NB4 (cell line): Measurements from ENCODE around the gene STK39.

Experiments used
- DNase-seq: peaks from one replicate; pipeline ENCODE4 v3.0.0; 2010; ENCODE audit warnings: low read depth
- H3K4me3 ChIP-seq: one replicate; pipeline ENCODE4 v1.5.1; 2011; ENCODE audit warnings: mild to moderate bottlenecking, low read depth, low read length, moderate library complexity
- MYC ChIP-seq: IDR thresholded peaks from 2 replicates; pipeline ENCODE4 v1.6.1; 2011; ENCODE audit warnings: low read depth, low read length
- POLR2A ChIP-seq: IDR thresholded peaks from 2 replicates; pipeline ENCODE4 v1.6.1; 2011; ENCODE audit warnings: mild to moderate bottlenecking; ENCODE audit not compliant: insufficient read length; ENCODE audit errors: extremely low read depth
- TF ChIP-seq, protein P1 (sequence below): IDR thresholded peaks from 2 replicates; pipeline ENCODE4 v1.6.1; 2011; ENCODE audit warnings: low read depth, low read length
- TF ChIP-seq, protein P2 (sequence below): IDR thresholded peaks from one replicate; pipeline ENCODE4 v1.5.1; 2012; ENCODE audit warnings: low read depth, low read length

Gene STK39

DNA sequence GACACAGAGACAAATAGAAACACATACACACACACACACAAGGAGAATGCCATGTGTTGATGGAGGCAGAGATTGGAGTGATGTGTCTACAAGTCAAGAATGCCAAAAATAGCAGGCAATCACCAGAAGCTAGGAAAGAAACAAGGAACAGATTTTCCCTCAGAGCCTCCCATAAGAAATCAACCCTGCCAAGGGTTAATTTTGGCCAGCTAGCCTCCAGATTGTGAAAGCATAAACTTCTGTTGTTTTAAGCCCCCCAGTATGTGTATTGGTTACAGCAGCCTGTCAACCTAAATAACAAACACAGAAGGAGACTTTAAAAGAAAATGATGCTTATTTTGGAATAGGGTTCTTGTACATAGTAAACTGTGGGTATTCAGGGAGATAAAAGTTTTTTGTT, 5.6 kb upstream of the STK39 start:
- DNase-seq, result no peak
- H3K4me3 ChIP-seq, result no peak overlapping the region
- TF ChIP-seq, protein P1, sequence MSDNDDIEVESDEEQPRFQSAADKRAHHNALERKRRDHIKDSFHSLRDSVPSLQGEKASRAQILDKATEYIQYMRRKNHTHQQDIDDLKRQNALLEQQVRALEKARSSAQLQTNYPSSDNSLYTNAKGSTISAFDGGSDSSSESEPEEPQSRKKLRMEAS, result no peak
- no peak for TF ChIP-seq MYC
- TF ChIP-seq, protein P2, sequence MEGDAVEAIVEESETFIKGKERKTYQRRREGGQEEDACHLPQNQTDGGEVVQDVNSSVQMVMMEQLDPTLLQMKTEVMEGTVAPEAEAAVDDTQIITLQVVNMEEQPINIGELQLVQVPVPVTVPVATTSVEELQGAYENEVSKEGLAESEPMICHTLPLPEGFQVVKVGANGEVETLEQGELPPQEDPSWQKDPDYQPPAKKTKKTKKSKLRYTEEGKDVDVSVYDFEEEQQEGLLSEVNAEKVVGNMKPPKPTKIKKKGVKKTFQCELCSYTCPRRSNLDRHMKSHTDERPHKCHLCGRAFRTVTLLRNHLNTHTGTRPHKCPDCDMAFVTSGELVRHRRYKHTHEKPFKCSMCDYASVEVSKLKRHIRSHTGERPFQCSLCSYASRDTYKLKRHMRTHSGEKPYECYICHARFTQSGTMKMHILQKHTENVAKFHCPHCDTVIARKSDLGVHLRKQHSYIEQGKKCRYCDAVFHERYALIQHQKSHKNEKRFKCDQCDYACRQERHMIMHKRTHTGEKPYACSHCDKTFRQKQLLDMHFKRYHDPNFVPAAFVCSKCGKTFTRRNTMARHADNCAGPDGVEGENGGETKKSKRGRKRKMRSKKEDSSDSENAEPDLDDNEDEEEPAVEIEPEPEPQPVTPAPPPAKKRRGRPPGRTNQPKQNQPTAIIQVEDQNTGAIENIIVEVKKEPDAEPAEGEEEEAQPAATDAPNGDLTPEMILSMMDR, result no peak
- TF ChIP-seq POLR2A, result no peak

DNA sequence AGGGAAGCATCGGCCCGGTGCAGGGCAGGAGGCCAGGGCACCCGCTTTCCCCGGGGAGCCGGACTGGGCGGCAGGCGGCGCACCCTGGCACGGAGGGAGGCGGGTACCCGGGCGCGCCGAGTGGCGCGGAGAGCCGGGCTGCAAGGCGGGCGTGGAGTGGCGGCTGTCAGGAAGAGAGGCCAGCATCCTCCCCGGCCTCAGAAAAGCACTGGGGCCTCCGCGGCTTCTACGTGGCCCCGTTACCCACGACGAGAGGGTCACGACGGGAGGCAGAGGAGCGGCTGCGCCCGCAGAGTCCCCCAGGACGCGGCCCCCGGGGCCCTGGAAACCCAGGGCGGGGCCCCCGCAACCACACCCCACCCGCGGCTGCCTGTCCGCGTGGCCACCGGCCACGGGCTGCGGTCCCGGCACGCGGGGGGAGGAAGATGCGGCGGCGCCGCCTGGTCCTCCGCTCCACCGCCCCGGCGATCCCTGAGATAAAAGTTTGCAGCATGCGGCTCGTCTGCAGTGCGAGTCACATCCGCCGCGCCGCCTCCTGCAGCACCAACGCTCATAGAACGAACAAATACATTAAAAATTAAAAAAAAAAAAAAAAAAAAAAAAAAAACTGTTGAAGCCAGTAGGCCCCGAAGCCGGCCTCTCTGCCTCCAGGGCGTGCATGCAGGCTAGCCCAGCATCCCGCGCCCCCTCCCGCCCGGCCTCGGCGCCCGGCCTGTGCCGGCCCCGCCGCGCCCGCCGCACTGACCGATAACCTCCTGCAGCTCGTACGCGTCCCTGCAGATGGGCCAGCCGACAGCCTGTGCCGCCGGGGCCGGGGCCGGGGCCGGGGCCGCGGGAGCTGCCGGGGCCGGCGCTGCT, 683 bp downstream of the STK39 start:
- TF ChIP-seq MYC (peak; percentile 64), POLR2A (no peak)
- TF ChIP-seq, protein P2, result peak; percentile 27
- TF ChIP-seq, protein P1, result peak; percentile 21; the same call in 1 of the 2 replicates
- peak; percentile 83 for DNase-seq
- H3K4me3 ChIP-seq, result peak overlapping the region; percentile 73

DNA sequence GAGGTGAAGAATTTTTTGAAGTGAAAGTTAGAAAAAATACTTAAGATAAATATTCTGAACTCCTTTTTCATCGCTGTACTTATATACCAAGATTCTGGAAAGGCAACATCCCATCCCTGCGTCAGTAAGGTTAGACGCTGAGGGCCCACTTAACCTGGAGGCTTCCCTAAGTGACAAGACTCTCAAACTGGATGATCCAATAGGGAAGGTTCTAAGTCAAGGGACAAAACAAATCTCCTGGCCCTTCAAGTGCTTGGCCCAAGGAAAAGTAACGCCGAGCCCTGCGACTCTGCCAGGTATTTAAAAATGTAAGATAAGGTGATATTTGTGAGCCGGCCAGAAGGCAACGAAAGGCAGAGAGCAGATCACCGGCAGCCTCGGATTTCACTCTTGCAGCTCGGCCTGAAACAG, 1.3 kb downstream of the STK39 start:
- no peak for DNase-seq
- peak overlapping the region; percentile 73 for H3K4me3 ChIP-seq
- TF ChIP-seq POLR2A (no peak), MYC (no peak)
- TF ChIP-seq, protein P1, result no peak
- TF ChIP-seq, protein P2, result no peak

DNA sequence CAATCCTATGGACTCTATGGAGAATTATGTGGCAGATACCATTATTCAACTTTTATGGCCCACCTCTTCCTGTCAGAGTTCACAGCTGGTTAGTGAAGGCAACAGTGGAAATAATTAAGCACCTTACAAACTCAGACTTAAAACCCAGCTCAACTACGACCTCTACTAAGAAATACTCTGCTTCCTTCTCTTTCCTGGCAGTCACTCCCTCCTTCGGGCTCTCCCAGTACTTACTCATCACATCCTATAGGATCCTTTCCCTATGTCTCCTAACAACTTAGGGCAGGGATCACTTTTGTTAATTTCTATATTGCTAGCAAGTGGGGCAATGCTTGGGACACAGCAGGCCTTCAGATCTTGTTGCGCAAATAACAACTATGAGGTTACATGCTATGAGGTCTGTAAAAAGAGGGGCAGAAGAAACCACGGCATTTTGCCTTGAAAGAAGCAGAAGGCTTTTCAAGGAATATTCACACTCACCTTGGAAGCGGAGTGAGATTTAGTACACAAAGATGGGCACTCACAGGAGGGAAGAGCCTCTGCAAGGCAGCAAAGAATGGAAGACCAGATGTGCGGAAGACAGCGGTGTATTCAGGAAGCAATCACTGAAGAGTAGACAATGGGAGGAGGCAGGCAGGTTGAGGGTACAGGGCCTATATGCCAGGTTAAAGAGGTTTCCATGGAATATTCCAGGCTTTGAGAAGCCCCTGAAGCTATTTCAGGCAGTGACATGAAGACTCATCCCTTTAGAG, 2.1 kb downstream of the STK39 start:
- TF ChIP-seq MYC (no peak), POLR2A (no peak)
- TF ChIP-seq, protein P1, result no peak
- TF ChIP-seq, protein P2, result no peak
- peak overlapping the region; percentile 73 for H3K4me3 ChIP-seq
- DNase-seq, result peak; percentile 69

DNA sequence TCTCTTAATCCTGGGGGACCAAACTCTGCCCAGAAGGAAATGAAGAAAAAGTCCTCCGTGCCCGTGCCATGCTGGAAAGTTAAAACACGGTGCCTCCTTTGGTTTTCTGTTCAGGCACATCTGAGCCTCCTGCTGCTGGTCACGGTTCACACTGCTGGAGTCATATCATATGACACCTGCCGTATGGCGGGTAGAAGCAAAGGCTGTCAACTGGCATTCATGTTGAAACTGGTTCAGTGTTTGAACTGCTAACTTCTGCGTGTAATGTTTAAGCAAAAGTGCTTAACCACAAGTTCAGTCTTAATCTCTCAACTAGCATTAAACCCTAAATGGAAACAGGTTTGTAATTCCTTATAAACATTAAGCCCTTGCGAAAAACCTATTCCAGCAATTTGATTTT, 3.1 kb downstream of the STK39 start:
- no peak overlapping the region for H3K4me3 ChIP-seq
- peak; percentile 27 for DNase-seq
- TF ChIP-seq, protein P1, result no peak
- no peak for TF ChIP-seq POLR2A
- TF ChIP-seq, protein P2, result no peak
- no peak for TF ChIP-seq MYC
